HG02759 (cell line): ENCODE measurements around the gene ELMO1.

Source experiments
- ATAC-seq: cut with Tn5 transposase; IDR thresholded peaks from one replicate; pipeline ENCODE4 v1.9.1; 2021; ENCODE audit warnings: mild to moderate bottlenecking, moderate library complexity; ENCODE audit not compliant: unreplicated experiment

ELMO1 gene

DNA sequence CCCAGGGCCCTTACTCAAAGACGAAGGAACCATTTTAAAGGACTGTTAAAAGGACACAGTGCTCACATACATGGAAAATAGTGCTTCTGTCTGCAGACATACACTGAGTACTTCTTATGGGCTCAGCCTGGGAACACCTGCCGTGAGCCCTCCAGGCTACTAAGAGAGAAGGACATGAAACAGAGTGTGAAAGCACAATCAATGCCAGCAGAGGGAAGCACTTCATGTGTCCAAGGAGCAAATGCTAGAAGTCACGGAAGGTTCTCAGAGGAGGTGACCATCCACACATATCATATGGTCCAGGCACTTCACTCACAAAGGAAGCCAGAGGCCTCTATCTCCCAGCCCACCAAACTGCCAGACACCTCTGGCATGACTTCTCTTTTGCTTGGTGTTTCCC lies 15.5 kb downstream of the ELMO1 start:
- no peak for ATAC-seq

- no peak for ATAC-seq
Measured at GRCh38 chr7:37432281-37432920, 16.3 kb downstream of the ELMO1 start.

- ATAC-seq, result no peak
Measured at GRCh38 chr7:37431413-37431812, 17.3 kb downstream of the ELMO1 start.

GRCh38 chr7:37430640-37431039 lies 18.0 kb downstream of the ELMO1 start:
- no peak for ATAC-seq

DNA sequence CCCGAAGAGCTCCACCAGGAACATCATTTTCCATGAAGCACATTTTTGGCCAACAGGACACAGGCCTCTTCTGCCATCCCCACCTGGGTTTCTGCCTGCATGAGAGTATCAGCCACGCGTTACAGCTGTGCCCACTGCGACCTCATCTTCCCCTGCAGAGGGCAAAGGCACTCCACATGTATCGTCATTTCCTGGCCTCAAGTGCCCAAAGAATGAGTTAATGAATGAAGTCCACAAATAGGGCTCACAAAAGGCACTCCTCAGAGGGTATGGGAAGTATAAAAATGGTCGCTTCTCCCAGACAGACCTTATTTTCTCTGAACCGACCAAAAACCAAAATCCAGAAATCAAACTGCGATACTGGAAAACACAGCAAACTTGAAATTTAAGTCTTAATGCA lies 18.5 kb downstream of the ELMO1 start:
- no peak for ATAC-seq

- no peak for ATAC-seq
Measured at GRCh38 chr7:37429435-37429791, 19.3 kb downstream of the ELMO1 start.

- ATAC-seq, result no peak
Measured at GRCh38 chr7:37428681-37429434, 19.8 kb downstream of the ELMO1 start.

DNA sequence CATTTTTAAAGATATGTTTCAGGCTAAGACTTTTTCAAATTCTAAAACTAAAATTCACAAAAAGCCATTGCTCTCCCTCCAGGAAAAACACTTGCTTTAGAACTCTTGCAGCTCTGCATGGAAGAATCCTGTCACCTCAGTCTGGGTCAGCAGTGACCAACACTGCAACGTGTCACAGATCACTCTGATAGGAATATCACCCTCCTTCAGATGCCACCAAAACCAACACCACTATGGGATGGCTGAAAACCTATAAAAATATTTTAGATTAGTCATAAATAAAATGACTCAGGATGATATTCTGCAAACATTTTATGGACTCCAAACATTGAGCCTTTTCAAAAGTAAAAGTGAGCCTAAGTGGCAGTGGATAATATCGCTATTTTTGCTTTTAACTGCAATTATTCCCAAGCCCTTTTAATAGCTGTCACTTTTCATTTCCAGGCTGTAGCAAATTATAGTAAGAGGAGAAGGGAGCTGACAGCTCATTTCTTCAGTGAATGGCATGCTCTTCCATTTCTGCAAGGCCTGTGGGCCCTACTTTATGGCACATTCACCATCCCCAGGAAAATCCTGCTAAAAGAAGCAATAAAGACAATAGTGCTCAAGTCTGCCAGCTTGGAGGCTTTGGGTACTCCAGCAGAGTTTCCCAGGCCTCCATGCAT lies 21.3 kb downstream of the ELMO1 start:
- ATAC-seq, result no peak

DNA sequence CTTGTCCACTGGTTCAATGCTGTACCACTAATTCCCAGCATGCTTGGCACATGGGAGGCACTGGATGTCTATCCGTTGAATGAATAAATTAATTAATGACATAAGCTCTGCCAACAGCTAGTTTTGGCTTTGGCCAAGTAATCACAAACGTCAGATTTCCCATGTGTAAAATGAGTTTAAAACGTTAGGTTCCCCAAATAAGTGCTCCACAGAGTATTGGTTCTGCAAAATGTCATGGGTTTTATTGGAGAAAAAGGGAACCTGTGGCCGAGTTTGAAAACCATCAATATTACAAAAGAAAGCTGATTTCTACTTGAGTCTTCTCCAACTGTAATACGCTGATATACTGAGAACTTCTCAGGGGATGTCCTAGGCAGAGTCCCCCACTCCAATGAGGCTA lies 23.2 kb downstream of the ELMO1 start:
- no peak for ATAC-seq

DNA sequence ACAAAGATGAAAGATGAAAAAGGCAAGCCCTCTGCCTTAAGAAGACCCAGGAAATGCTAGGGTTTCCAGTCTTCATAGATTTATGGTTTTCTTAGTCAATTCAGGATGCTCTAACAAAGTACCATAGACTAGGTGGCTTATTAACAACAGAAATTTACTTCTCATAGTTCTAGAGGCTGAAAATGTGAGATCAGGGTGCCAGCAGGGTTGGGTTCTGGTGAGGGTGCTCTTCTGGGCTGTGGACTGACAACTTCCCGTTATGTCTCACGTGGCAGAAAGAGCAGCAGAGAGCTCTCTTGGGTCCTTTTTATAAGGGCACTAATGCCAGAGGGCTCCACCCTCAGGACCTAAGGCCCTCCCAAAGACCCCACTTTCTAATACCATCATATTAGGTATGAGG lies 23.7 kb downstream of the ELMO1 start:
- ATAC-seq, result no peak

GRCh38 chr7:37424521-37424920 lies 24.1 kb downstream of the ELMO1 start:
- ATAC-seq, result no peak

GRCh38 chr7:37421861-37422500 lies 26.7 kb downstream of the ELMO1 start:
- no peak for ATAC-seq

DNA sequence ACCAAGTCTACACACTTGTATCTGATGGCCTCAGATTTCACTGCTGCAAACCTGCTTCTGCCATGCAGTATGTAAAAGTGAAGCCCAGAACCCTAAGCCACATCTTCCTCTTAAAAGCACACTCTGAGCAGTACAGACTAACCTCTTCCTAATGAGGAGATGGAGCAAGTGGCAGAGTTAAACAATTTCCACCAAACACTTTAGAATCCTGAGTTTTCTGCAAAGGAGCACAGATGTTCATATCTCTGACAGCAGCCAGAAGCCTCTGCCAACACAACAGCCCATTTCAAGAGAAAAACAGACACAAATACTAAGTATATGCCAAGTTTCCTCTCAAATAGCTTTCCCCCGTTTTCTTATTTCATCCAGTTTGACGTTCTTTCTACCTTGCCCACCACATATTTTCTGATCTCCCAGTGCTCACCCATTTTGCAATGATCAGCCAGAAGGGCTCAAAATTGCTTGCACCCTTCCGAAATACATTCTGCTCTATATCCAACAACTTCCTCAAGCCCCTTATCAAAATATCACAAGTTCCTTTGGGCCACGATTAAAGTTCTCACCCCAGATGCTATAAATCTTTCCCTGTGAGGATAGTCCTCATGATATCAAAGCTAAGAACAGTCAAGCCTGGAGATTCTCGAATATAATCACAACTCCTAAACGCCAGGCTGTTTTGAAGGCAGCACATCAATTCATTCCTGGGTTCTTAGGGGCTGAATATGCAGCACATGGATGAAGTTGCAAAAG lies 27.5 kb downstream of the ELMO1 start:
- ATAC-seq, result no peak

- no peak for ATAC-seq
Measured at GRCh38 chr7:37419496-37419895, 29.2 kb downstream of the ELMO1 start.

- no peak for ATAC-seq
Measured at GRCh38 chr7:37418381-37418780, 30.3 kb downstream of the ELMO1 start.

- ATAC-seq, result no peak
Measured at GRCh38 chr7:37417107-37417474, 31.6 kb downstream of the ELMO1 start.

- ATAC-seq, result no peak
Measured at GRCh38 chr7:37416378-37417106, 32.1 kb downstream of the ELMO1 start.

DNA sequence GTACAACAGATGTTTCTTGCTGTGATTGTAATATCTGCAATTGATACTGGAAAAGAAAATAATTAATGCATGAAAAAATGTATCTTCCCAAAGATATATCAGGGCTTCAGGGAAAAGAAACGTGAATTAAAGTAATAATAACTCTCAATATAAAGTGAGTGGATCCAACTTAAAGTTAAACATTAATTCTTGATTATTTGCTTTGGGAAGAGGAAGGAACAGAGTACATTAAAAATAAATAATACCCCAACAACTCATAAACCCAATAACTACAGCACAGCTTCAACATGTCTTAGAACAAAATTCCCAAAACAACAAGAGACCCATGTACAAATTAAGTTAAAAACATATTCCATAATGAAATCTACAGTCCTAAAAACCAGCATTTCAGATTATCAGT lies 33.0 kb downstream of the ELMO1 start:
- no peak for ATAC-seq

- no peak for ATAC-seq
Measured at GRCh38 chr7:37414352-37414983, 34.2 kb downstream of the ELMO1 start.

- no peak for ATAC-seq
Measured at GRCh38 chr7:37411444-37412034, 37.1 kb downstream of the ELMO1 start.
